MM.1S (cell line): ENCODE data around the gene JADE2.
"Not testable (repeated sequence)": the region's sequence is repeated elsewhere in the genome, so short reads cannot be mapped to it uniquely, and the experiment has no call there.

ENCODE experiments used
- DNase-seq: peaks from one replicate; pipeline ENCODE4 v3.0.0-alpha.2; 2015
- H2AFZ ChIP-seq: fragments of 300-600 bp; sonication (generic); 2 replicates; pipeline ENCODE4 v1.6.0; 2016; ENCODE audit warnings: antibody characterized with exemption, low read length
- H3F3A ChIP-seq: fragments of 300-600 bp; sonication (generic); 2 replicates; pipeline ENCODE4 v1.6.1; 2016; ENCODE audit warnings: mild to moderate bottlenecking, antibody characterized with exemption, low read length, moderate library complexity, mixed read lengths; ENCODE audit not compliant: insufficient read depth
- H3K27ac ChIP-seq: fragments of 300-600 bp; sonication (generic); 2 replicates; pipeline ENCODE4 v1.5.1; 2016; ENCODE audit warnings: mild to moderate bottlenecking, low read length
- H3K27me3 ChIP-seq: fragments of 300-600 bp; sonication (generic); replicated peaks from 2 replicates; pipeline ENCODE4 v1.6.0; 2016; ENCODE audit warnings: low read length; ENCODE audit not compliant: insufficient read depth
- H3K36me3 ChIP-seq: fragments of 300-600 bp; sonication (generic); replicated peaks from 2 replicates; pipeline ENCODE4 v1.6.1; 2016; ENCODE audit warnings: mild to moderate bottlenecking, low read length, mixed read lengths; ENCODE audit not compliant: insufficient read depth
- H3K4me1 ChIP-seq: fragments of 300-600 bp; sonication (generic); 2 replicates; pipeline ENCODE4 v1.6.1; 2016; ENCODE audit warnings: low read length, mixed read lengths
- H3K4me2 ChIP-seq: fragments of 300-600 bp; sonication (generic); 2 replicates; pipeline ENCODE4 v1.6.0; 2016; ENCODE audit warnings: low read depth, low read length
- H3K4me3 ChIP-seq: fragments of 300-600 bp; sonication (generic); 2 replicates; pipeline ENCODE4 v1.5.1; 2016; ENCODE audit warnings: low read length, mixed read lengths
- H3K79me2 ChIP-seq: fragments of 300-600 bp; sonication (generic); 2 replicates; pipeline ENCODE4 v1.6.1; 2016; ENCODE audit warnings: mixed run types, low read length, mixed read lengths
- H3K9ac ChIP-seq: fragments of 300-600 bp; sonication (generic); 2 replicates; pipeline ENCODE4 v1.6.1; 2016; ENCODE audit warnings: low read length, mixed read lengths
- H3K9me2 ChIP-seq: fragments of 300-600 bp; sonication (generic); replicated peaks from 2 replicates; pipeline ENCODE4 v1.6.1; 2016; ENCODE audit warnings: mild to moderate bottlenecking, low read length, mixed read lengths; ENCODE audit not compliant: insufficient read depth
- H3K9me3 ChIP-seq: fragments of 300-600 bp; sonication (generic); replicated peaks from 2 replicates; pipeline ENCODE4 v1.6.1; 2016; ENCODE audit warnings: mild to moderate bottlenecking, low read length, mixed read lengths; ENCODE audit not compliant: insufficient read depth
- H4K20me1 ChIP-seq: fragments of 300-600 bp; sonication (generic); 2 replicates; pipeline ENCODE4 v1.6.1; 2016; ENCODE audit warnings: mild to moderate bottlenecking, low read length, moderate library complexity, mixed read lengths; ENCODE audit not compliant: insufficient read depth
- CTCF ChIP-seq: fragments of 300-600 bp; sonication (generic); IDR thresholded peaks from 2 replicates; pipeline ENCODE4 v1.5.1; 2016; ENCODE audit warnings: antibody characterized with exemption, low read length, mixed read lengths
- EZH2 ChIP-seq: fragments of 300-600 bp; sonication (generic); optimal IDR thresholded peaks from 2 replicates; pipeline ENCODE3; 2017; ENCODE audit warnings: low read depth, mild to moderate bottlenecking, antibody characterized with exemption, low read length, mixed read lengths
- EZH2phosphoT487 ChIP-seq: fragments of 300-600 bp; sonication (generic); IDR thresholded peaks from 2 replicates; pipeline ENCODE4 v1.6.1; 2018; ENCODE audit warnings: antibody characterized with exemption, low read length

The JADE2 gene

DNA sequence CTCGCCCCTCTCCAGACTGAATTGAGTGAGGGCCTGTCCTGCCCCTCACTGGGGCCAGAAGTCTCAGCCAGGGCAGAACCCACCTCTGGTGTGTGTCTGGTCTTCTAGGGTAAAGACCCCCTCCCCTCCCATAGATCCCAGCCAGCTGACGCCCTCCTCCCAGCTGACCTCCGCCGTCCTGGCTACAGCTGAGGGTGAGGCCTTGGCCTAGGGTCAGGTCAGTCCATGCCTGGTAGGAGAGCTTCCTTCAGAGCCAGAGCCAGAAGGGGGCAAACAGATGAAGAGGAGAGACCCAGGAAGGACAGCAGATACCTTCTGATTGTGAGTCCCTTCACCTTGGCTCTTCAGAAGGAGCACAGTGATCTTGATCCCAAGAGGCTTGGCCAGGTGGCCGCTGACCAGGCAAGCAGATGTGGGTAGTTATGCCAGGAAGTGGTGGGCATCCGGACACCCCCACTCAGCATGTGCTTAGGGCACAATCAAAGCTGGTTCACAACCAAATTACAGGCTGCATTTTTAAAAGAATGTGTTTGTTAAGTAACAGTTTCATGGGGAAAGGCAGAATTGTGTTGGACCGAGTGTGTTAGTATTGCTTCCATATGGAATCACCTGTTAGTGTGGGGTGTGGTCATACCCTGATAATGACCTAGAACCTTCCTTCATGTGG, 29.9 kb downstream of the JADE2 start:
- H4K20me1 ChIP-seq = no peaks in the 10 kb centered on the region
- H3K9ac ChIP-seq = no peak overlapping the region
- no peaks in the 10 kb centered on the region for H3K9me2 ChIP-seq
- H3K27ac ChIP-seq = no peak overlapping the region
- no peak overlapping the region for H2AFZ ChIP-seq
- TF ChIP-seq EZH2 (no peak), CTCF (no peak), EZH2phosphoT487 (no peak)
- H3K79me2 ChIP-seq = no peaks in the 10 kb centered on the region
- no peak overlapping the region for H3K4me3 ChIP-seq
- H3K36me3 ChIP-seq = no peaks in the 10 kb centered on the region
- no peaks in the 10 kb centered on the region for H3F3A ChIP-seq
- no peak overlapping the region for H3K4me2 ChIP-seq
- H3K9me3 ChIP-seq = no peaks in the 10 kb centered on the region
- H3K27me3 ChIP-seq = no peaks in the 10 kb centered on the region
- no peak for DNase-seq
- no peaks in the 10 kb centered on the region for H3K4me1 ChIP-seq

- Histone ChIP-seq H3K9ac (no peak overlapping the region), H2AFZ (no peak overlapping the region), H3K27me3 (no peaks in the 10 kb centered on the region), H3K79me2 (no peaks in the 10 kb centered on the region), H3K4me2 (no peak overlapping the region), H3K27ac (no peak overlapping the region), H3K36me3 (no peaks in the 10 kb centered on the region), H4K20me1 (no peaks in the 10 kb centered on the region), H3K9me3 (no peaks in the 10 kb centered on the region), H3K4me1 (no peaks in the 10 kb centered on the region), H3K9me2 (no peaks in the 10 kb centered on the region), H3F3A (no peaks in the 10 kb centered on the region), H3K4me3 (no peak overlapping the region)
- no peak for DNase-seq
- TF ChIP-seq CTCF = peak; percentile 20; the same call in 1 of the 2 replicates
- no peak for TF ChIP-seq EZH2phosphoT487
- no peak for TF ChIP-seq EZH2
Measured at GRCh38 chr5:134555890-134556311, 30.4 kb downstream of the JADE2 start.

GRCh38 chr5:134556588-134556987, 31.1 kb downstream of the JADE2 start:
- not testable (repeated sequence) for DNase-seq, H3K4me1 ChIP-seq, H3K9ac ChIP-seq, H3K4me3 ChIP-seq, H3K27ac ChIP-seq, H3F3A ChIP-seq, H3K79me2 ChIP-seq, H3K9me3 ChIP-seq, H3K9me2 ChIP-seq, H3K27me3 ChIP-seq, H2AFZ ChIP-seq, H4K20me1 ChIP-seq, H3K4me2 ChIP-seq, H3K36me3 ChIP-seq

- Histone ChIP-seq H3F3A (no peaks in the 10 kb centered on the region), H4K20me1 (no peaks in the 10 kb centered on the region), H3K36me3 (no peaks in the 10 kb centered on the region), H3K27me3 (no peaks in the 10 kb centered on the region), H2AFZ (no peak overlapping the region), H3K9me3 (no peaks in the 10 kb centered on the region), H3K79me2 (no peaks in the 10 kb centered on the region), H3K4me2 (no peak overlapping the region), H3K9ac (no peak overlapping the region), H3K27ac (no peak overlapping the region), H3K4me3 (no peak overlapping the region), H3K9me2 (no peaks in the 10 kb centered on the region), H3K4me1 (no peaks in the 10 kb centered on the region)
- TF ChIP-seq CTCF (no peak), EZH2phosphoT487 (no peak), EZH2 (no peak)
- no peak for DNase-seq
Measured at GRCh38 chr5:134556994-134557393, 31.5 kb downstream of the JADE2 start.
